ENCODE measurements around the gene MAP4. TPM values are rescaled to one million over a fixed set of nuclear protein-coding genes. Genes with fewer than 3 reads are reported as not detected.

The MAP4 gene
- total and polyA plus RNA-seq, 2 of the 13 experiments (the other 11 are each of a cell fraction or from before 2014, with no cell fraction given), result 33.1 to 38.7 TPM

GRCh38 chr3:47954567-47954966 lies 61.6 kb downstream of the MAP4 start (continued):
- TF ChIP-seq, protein P1, sequence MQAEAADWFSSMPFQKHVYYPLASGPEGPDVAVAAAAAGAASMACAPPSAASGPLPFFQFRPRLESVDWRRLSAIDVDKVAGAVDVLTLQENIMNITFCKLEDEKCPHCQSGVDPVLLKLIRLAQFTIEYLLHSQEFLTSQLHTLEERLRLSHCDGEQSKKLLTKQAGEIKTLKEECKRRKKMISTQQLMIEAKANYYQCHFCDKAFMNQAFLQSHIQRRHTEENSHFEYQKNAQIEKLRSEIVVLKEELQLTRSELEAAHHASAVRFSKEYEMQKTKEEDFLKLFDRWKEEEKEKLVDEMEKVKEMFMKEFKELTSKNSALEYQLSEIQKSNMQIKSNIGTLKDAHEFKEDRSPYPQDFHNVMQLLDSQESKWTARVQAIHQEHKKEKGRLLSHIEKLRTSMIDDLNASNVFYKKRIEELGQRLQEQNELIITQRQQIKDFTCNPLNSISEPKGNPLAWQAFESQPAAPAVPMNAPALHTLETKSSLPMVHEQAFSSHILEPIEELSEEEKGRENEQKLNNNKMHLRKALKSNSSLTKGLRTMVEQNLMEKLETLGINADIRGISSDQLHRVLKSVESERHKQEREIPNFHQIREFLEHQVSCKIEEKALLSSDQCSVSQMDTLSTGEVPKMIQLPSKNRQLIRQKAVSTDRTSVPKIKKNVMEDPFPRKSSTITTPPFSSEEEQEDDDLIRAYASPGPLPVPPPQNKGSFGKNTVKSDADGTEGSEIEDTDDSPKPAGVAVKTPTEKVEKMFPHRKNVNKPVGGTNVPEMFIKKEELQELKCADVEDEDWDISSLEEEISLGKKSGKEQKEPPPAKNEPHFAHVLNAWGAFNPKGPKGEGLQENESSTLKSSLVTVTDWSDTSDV (CRISPR knock-in tag; IDR thresholded peaks at IDR 0.05), result no peak
- TF ChIP-seq MXI1 (IDR thresholded peaks at IDR 0.05; ENCODE audit: borderline replicate concordance, low read depth, low read length) (no peak), ZNF709 (CRISPR knock-in tag; IDR thresholded peaks at IDR 0.05) (no peak), ATM (IDR thresholded peaks at IDR 0.05; ENCODE audit: borderline replicate concordance) (no peak), ZFP91 (CRISPR knock-in tag; IDR thresholded peaks at IDR 0.05; ENCODE audit: borderline replicate concordance) (no peak), WIZ (CRISPR knock-in tag; IDR thresholded peaks at IDR 0.05) (no peak), HDAC2 (CRISPR knock-in tag; IDR thresholded peaks at IDR 0.05) (peak; percentile 44; the same call in 1 of the 2 replicates), ZNF337 (CRISPR knock-in tag; IDR thresholded peaks at IDR 0.05; ENCODE audit: borderline replicate concordance, low read depth) (no peak), CCAR2 (optimal IDR thresholded peaks at IDR 0.05; ENCODE audit: low read depth, low read length) (no peak), ZSCAN30 (CRISPR knock-in tag; IDR thresholded peaks at IDR 0.05) (no peak), JARID2 (CRISPR knock-in tag; IDR thresholded peaks at IDR 0.05; ENCODE audit: insufficient replicate concordance) (no peak), MNT (IDR thresholded peaks at IDR 0.05) (no peak), POLR2AphosphoS2 (IDR thresholded peaks at IDR 0.05; ENCODE audit: low read depth, low read length) (no peak), ZNF180 (CRISPR knock-in tag; IDR thresholded peaks at IDR 0.05; ENCODE audit: borderline replicate concordance, low read depth) (no peak), FOXA1 (IDR thresholded peaks at IDR 0.05) (peak; percentile 23; the same call in 1 of the 2 replicates), FOXA1 (CRISPR knock-in tag; IDR thresholded peaks at IDR 0.05) (peak; percentile 75), ZNF614 (CRISPR knock-in tag; IDR thresholded peaks at IDR 0.05; ENCODE audit: borderline replicate concordance) (0 out of 2 replicates have a peak, but pooled peaks have one; percentile 57), ZNF224 (CRISPR knock-in tag; IDR thresholded peaks at IDR 0.05) (no peak), FOXM1 (CRISPR knock-in tag; IDR thresholded peaks at IDR 0.05) (no peak)
- TF ChIP-seq, protein P2, sequence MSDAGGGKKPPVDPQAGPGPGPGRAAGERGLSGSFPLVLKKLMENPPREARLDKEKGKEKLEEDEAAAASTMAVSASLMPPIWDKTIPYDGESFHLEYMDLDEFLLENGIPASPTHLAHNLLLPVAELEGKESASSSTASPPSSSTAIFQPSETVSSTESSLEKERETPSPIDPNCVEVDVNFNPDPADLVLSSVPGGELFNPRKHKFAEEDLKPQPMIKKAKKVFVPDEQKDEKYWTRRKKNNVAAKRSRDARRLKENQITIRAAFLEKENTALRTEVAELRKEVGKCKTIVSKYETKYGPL (CRISPR knock-in tag; IDR thresholded peaks at IDR 0.05), result no peak
- TF ChIP-seq, protein P3, sequence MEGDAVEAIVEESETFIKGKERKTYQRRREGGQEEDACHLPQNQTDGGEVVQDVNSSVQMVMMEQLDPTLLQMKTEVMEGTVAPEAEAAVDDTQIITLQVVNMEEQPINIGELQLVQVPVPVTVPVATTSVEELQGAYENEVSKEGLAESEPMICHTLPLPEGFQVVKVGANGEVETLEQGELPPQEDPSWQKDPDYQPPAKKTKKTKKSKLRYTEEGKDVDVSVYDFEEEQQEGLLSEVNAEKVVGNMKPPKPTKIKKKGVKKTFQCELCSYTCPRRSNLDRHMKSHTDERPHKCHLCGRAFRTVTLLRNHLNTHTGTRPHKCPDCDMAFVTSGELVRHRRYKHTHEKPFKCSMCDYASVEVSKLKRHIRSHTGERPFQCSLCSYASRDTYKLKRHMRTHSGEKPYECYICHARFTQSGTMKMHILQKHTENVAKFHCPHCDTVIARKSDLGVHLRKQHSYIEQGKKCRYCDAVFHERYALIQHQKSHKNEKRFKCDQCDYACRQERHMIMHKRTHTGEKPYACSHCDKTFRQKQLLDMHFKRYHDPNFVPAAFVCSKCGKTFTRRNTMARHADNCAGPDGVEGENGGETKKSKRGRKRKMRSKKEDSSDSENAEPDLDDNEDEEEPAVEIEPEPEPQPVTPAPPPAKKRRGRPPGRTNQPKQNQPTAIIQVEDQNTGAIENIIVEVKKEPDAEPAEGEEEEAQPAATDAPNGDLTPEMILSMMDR (CRISPR knock-in tag; IDR thresholded peaks at IDR 0.05), result 0 out of 2 replicates have a peak, but pooled peaks have one; percentile 19
- TF ChIP-seq, protein P4, sequence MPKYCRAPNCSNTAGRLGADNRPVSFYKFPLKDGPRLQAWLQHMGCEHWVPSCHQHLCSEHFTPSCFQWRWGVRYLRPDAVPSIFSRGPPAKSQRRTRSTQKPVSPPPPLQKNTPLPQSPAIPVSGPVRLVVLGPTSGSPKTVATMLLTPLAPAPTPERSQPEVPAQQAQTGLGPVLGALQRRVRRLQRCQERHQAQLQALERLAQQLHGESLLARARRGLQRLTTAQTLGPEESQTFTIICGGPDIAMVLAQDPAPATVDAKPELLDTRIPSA (CRISPR knock-in tag; IDR thresholded peaks at IDR 0.05; ENCODE audit: borderline replicate concordance), result no peak
